ENCODE measurements around the gene MGMT.
A peak's percentile ranks its signal among the peaks of the same experiment; 100 is the strongest.

MGMT gene

DNA sequence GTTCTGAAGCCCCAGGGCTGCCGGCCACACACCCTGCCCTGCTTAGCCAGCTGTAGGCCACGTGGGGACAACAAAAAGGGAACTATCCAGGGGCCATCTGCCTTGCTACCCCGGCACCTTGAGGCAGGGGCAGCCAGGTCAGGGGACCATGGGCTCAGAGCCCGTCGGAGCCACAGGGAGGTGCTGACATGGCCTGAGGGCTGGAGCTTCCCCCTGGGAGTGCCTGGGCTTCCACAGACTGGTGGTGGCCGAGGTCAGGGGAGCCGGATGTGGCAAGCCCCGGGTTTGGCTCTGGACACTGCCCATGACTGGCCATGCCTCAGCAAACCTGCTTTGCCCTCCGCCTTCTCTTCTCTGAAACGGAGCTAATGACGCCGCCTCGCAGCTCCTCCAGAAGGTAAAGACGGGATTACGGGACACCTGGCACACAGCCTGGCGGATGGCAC, 318.5 kb downstream of the MGMT start:
- peak; percentile 25 for DNase-seq

DNA sequence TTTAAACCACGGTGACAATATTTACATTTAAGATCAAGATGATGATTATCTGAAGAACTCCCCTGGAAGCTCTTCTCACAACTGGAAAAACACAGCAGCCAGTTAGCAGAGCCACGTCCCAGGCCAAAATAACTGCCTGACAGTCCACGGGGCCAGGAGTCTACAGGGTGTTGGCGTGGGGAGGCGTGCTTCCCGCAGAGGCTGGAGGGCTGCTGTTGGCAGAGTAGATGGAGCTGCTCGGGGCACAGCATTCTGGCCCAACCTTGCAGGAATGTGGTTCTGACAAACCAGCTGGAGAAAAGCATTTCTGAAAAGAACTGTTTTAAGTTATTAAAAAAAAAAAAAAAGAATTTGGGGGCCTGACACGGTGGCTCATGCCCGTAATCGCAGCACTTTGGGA, 319.2 kb downstream of the MGMT start:
- DNase-seq = peak; percentile 15

DNA sequence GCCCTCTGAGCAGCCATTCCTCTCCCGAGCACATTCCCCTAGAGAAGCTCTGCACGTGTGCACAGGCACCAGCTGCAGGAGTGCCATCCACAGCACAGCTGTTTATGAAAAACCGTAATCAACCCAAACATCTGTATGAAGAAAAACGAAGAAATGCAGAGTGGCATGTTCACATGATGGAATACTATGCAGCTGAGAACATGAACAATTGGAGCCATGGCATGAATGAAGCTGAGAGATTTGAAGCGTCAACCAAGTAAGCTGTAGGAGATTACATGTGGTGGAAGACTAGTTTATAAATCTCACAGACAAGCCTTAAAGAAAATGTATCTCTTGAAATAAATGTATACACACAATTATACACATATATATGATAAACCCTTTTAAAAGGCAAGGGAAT, 320.5 kb downstream of the MGMT start:
- DNase-seq = no peak

DNA sequence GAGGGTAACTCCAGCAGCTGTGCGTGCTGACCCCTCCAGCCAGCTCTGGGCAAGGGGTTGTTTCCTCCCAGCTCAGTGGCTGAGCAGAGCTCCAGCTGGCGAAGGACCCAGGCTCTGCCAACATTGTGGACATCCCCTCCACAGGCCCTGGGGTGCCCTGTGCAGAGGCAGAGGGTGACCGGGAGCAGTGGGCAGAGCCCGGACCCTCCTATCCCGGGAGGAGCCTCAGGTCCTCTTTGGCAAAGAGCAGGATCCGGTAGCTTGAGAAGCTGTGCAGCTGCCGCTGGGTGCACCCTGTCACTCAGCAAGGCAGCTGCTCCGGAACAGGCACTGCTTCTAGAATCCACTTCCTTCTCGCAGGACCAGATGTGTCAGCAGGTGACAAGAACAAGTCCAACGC, 321.2 kb downstream of the MGMT start:
- no peak for DNase-seq

DNA sequence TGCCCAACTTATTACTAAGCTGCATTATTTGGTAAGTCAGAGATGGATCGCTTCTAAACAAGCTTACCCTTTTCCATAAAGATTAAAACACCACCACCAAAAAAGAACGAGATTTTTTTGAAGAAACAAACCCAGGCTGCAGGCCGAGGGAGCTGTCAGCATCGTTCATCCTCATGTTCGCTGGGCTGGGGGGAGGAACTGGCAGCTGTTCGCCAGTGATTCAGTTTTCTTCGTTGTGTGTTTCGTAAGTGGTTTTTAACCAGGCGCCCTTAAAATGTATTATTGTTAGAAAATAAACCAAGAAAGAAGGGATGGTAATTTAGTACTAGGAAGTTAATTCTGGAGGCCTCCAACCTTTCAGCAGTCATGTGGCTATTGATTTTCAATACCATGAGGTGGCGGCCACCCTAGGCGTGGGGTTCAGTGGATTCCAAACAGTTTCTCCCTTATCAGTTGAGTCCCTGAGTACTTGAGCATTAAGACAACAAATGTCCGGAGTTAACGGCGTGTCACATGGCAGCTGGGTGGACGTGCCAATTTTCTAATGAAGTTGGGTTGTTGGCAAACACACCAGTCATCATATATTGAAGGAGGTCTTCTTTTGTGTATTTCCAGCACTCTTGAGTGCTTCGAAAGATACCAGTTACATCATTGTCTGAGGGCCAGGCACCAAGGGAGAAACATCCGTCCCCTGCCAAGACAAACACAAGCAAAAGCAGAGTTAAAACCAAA, 323.8 kb downstream of the MGMT start:
- no peak for DNase-seq

DNA sequence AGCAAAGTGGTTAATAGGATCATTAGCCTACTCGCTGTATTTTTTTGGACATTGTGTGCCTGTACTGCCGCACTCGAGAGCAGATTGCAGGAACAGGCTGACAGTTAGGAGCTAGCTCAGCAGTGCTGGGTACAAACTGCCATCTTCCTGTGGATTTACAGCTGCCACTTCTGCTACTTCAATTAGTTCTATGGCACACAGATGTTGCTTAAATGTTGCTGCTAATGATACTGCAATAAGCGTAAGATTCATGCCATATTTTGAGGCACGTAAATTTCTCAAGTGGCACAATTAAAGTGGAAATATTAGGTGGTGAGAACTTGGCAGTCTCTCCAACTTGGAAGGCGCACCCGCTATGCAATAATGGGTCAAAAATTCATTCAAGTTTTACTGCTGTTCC, 325.1 kb downstream of the MGMT start:
- no peak for DNase-seq

DNA sequence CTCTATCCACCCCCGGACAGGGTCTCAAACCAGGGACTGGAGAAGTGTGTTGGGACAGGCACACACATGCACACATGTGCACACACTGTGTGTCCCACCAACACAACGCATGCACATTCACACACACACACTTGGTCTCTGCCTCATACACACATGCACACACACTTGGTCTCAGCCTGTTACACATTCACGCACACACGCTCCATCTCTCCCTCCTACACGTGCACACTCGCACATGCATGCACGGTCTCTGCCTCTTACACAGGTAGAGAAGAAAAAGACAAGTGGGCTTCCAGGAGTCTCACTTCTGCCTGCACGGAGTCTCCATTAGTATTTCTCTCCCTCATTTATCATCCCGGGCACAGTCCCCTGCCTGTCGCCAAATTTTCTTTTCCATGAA, 325.8 kb downstream of the MGMT start:
- no peak for DNase-seq

DNA sequence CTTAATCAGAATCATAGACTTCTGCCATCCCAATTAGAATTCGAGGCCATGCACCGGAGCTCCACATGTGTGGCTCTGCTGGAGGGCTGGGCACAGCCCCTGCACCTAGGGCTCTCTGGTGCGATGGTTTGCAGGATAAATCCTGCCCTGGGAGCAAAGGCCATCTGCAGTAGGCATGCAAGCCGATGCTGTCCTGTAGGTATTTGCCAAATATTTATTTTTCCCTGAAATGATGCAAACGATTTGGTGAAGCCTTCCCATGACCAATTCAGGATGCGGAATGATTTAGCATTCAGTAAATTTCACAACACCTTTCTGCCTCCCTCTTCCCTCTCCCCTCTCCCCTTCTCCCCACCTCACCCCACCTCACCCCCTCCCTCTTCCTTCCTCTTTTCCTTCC, 326.4 kb downstream of the MGMT start:
- no peak for DNase-seq

DNA sequence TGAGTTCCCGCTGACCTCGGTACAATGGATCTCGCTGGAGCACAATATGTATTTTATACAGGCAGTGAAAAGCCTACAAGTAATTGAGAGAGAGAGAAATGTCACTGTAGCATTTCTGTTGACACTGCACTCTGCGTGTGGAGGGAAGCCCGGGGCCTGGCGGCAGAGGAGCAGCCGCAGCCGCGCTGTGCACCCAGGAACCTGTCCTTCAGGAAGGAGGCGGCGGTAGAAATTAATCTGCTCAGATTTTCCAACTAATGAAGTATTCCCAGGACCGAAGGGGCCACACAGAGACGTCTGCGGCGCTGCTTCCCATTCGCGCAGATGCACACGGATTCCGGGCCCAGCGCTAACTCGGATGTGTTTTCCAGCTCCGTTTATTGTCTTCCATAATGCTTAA, 327.0 kb downstream of the MGMT start:
- DNase-seq = no peak

DNA sequence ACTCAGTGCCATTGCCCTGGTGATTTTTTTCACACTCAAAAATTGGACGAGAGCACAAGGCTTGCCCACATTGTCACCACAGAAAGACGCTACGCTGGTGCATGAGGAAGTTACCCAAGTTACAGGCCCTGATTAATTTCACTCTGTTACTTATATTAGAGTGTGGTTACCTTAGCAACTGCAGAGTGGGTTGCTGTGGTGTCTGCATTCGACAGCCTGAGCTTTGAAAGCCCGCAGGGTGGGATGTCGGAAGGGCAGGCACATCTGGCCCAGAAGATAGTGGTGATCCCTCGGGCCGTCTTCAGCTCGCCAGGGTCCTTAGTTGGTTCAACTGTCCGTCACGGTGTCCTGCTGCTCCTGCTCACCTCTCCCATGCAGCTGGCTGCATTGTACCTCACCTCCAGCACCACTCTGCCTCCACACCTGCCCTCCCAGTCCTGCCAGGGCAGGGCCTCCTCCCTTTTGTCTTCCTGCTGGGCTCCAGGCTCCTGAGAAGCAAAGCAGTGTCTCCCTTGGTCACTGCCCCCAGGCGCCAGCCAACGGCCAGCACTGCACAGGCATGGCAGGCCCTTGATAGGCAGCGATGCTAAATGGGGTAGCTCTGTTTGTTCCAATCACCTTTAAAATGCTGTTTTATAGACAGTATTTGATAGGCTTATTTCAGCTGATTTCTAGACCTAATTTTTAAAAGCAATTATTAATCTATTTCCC, 329.8 kb downstream of the MGMT start:
- DNase-seq = no peak

DNA sequence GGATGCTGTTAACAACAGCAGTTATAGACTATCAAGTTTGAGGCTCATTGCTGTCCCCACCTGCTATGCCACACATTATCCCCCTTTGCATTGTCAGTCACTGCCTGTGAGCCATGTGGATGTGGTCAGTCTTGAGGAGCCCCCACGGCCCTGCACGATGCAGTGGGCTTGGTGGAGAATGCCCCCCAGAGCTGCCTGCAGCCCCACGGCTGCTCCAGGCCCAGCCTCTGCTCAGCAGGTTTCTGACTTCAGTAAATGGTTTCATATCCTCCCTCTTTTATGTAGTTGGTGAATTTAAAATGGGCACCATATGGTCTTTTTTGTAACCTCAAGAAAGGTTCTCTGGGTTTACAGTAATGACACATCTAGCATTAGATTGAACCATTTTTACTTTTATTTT, 332.9 kb downstream of the MGMT start:
- DNase-seq = no peak

DNA sequence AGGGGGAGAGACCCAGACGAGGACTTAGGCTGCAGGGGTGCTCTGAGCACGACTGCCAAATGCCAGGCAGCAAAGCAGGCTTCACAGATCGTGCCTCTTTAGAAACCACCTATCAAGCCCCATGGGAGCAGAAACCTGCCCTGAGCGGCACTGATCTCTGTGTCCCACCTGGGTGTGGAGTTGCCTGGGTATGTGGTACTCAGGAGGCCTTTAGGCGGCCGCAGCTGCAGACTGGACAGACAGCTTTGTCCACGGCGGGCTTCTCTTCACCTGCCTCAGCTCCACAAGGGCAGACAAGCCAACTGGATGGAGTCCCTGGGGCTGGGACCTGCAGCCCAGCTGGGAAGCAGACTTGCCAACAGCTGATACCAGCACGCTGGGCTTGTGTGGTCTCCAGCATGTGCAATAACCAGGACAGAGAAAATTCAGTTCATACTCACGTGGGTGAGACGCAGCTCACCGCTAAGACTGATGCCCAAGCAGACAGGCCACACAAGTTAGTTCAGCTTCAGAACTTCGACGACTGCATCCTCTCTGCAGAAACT, 333.8 kb downstream of the MGMT start:
- no peak for DNase-seq

DNA sequence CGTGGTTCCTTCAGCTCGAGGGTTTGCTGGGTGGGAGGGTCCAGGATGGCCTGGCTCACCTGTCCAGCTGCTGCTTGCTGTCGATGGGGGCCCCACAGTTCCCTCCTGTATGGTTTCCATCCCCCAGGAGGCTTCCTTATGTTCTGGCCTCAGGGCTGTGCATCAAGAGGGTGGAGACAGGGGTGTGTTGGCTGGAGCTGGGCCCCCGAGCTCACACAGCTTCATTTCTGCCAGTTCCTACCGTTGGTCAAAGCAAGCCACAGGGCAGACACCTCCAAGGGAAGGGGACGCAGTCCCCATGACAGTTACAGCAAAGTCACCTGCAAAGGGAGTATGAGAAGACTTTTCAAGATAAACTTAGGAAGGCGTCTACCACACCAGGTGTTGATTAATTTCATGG, 340.2 kb downstream of the MGMT start:
- DNase-seq = no peak

DNA sequence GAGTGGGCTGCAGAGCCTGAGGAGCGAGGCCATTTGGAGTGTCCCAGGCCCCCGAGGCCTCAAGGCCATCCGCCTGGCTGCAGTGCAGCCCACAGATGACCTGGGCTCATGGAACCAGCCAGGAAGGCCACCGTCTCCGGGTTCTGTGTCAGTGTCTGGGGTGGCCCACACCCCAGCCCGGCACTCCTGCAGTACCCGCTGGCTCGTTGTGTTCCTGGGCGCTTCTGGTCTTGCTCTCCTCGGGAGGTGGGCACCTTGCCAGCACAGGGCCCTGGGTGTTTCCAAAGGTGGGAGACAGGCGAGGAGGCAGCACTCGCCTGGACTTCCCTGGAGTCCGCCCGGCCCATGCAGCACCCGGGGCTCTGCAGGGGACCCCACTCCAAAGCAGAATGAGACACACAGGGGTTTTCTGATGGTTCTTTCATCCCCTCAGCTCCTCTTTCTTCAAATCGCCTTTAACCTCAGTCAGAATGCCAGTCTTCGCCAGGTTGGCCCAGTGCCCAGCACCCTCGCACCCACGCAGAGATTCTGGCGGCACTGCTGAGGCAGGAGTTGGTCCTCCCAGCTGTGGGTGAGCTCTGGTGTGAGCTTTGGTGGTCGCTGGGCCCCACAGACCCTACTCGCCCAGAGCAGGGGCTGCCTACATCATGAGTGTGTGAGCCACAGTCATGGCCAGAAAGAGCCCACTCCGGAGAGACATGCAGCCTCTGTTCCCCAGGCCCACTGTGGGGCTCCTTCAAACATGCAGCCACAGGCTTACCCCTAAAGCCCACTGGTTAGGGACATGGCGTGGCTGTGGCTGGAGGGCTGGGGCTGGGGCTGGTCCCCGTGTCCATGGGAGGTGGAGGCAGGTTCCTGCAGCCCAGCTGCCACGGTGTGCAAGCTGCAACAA, 341.3 kb downstream of the MGMT start:
- DNase-seq = no peak

DNA sequence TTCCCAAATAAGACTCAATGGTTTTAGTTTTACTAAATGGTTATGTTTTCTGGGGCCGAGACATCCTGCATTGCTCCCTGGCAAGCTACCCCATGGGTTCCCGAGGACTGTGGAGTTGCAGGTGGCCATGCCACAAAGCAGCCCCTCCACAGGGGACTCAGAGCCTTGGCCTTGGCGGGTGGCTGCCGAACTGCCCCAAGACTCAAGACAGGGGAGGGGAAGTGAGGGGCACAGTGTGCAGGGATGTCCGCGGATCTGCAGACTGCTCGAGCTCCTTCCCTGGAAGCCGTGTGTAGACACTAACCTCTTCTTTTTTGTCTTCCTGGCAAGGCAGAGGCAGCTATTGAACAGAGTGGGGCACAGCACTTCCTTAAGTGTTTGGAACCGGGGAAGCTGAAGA, 342.4 kb downstream of the MGMT start:
- no peak for DNase-seq

DNA sequence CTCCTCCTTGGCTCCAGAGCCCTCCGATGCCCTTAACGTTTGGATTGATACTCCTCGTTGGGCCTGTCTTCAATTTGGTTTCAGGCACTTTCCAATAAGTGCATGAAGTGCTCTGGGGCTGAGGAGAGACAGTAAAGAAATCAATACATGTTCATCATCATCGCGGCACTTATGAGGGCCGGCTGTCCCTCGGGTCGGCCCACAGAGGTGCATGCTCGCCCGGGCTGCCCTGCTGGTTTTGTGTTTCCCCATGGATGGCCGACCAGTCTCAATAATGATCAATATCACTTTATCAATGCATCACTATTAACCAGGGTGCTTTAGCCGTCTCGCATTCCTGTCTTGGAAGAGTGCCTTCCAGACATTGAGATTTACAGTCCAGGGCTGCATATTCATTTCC, 342.8 kb downstream of the MGMT start:
- DNase-seq = no peak

DNA sequence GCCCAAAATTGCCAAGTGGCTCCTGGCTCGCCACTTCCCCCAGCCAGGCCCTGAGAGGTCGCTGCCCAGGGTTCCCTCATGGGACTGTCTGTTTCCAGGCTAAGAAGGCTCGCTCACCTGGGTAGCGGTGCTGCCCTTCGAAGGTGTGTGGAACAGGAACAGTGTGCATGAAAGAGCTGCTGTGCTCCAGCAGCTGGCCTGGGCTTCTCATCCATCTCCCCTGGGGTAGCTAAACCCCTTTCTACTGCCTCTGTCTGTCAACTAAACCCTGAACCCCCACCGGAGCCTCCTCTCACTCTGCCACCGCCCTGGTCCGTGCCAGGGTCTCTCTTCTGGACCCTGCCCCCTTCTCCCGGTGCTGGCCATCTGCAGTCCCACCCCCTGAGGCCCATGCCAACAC, 344.2 kb downstream of the MGMT start:
- no peak for DNase-seq

DNA sequence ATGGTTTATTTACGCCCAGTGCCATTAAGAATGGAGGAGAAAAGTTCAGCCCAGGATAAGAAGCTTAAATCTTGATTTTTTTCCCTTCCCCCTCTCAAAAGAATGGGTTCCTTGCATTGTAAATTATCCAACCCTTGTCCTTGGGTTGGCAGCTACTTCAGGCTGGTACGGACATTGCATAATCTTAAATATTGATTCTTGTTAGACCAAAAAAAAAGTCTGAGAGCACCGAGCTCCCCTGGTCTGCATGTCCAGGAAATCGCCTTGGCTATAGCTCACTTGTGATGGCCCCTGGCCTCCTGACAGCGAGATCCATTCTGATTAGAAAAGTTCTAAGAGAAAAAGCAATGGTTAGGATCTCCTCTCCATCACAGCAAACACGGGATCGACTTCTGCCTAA, 345.4 kb downstream of the MGMT start:
- DNase-seq = no peak

DNA sequence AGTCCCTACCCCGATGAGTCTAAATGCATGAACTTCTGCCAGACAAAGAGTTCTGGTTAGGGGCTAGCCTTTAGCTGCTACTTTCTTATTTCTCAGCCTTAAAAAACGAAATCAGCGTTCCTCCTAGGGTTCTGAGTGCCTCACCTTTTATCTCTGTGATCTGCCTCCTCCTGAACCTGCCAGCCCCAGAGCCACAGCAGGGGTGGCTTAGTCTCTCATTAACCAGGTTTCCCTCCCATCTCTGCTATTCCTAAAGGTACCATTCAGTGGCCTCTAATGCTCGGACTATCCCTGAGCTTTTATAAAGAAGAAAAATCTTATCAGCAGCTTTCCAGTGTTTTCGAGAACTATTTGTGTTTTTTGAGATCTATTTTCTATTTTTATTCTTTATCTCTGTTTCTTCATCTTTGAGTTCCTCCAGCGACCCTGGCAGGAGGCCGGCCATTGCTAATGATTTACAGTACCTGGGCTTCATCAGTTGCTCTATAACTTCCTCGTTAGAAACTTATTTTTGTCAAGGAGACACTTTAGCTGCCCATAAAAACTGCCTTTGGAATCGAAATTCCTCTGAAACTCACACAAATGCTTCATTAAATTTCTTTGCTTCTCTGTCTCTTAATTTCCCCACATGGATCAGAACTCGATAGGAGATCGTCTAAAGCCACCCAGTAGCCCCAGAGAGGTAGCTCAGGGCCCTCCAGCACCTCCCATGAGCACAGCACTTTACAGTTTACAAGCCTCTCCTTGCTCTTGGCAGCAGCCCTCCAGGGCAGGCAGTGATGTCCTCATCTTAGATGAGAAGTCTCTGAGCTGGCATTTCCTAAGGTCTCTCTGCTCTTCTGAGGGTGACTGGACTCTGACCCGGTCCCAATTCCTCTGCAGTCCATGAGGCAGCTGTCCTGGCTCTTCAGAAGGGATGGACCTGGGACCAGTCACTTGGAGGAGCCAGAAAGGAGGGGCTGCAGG, 347.9 kb downstream of the MGMT start:
- no peak for DNase-seq

DNA sequence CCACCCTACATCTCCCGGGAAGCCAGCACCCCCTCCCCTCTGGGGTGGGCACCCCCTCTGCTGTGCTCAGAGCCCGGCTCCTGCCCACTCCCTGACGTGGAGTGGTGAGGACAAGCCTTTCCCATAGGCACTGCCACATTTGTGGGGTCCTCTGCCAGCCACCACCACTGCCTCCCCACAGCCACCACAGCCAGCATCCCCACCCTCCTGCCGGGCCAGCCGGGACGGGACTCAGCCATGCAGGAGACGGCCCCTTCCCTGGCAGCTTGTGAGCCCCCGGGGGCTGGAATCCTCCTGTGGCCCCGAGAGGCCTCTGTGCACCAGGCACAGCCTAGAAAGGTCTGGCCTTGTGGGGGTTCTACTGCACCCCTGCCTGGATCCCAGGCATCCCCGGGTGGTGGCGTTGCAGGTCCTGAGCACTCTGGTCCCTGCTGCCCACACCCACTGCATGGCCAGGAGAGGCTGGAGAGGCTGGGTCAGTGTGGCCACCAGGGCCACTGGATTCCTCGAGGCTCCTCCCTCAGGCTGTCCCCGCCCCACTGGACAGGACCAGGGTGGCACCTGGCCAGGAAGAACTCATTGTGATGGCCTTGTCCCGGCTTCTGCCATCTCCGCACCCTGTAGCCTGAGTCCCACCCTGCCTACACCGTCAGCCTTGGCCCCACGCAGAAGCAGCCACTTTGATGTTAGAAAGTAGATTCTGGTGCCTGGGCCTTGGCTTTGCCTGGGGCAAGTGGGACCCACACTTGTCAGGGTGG, 349.0 kb downstream of the MGMT start:
- no peak for DNase-seq

DNA sequence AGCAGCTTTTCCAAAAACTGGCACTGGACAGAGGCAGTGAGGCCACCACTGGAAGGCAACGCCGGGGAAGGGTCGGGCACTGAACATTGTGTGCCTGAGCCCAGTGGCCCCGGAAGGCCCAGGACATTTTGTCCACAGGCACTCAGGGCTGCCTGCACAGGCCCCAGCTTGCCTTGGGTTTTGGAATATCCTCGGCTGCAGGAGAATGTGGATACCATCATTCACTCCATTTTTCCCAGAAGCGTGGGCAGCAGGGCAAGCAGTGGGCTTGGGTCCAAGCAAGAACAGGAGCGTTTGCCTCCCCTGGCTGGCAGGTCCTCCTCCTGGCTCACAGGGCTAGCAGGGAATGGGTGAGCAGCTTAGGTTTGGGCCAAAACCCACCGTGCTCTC, 349.6 kb downstream of the MGMT start:
- DNase-seq = no peak

All from activated CD8-positive, alpha-beta memory T cell treated with anti-CD3 and anti-CD28 coated beads, Interleukin-2, amount 50 U/mL, for 48 hours (primary cell).